Calu3 (cell line): ENCODE data around the gene ACTR1B. TPM values are rescaled to one million over a fixed set of nuclear protein-coding genes. Genes with fewer than 3 reads are reported as not detected.

Source experiments
- BruUV-seq: library from RNA; stranded (reverse); fragments of 400-500 nt; replicated peaks from 2 replicates; lab custom pipeline; 2021; lab: Mats Ljungman, UMichigan
- CTCF ChIA-PET: fragments of 300-600 bp; sonication (Branson Sonifier 250); formaldehyde crosslinking; loops from one replicate; lab custom pipeline; 2022; ENCODE audit warnings: antibody characterized with exemption; lab: Charles Lee
- DNase-seq: peaks from one replicate; pipeline ENCODE4 v3.0.0; 2022
- H3K27ac Mint-ChIP-seq: one replicate; pipeline ENCODE4 v1.8.0; 2022; ENCODE audit warnings: mixed read lengths; ENCODE audit not compliant: unreplicated experiment
- H3K27me3 Mint-ChIP-seq: one replicate; pipeline ENCODE4 v1.8.0; 2022; ENCODE audit warnings: mixed read lengths; ENCODE audit not compliant: unreplicated experiment
- H3K36me3 Mint-ChIP-seq: one replicate; pipeline ENCODE4 v1.8.0; 2022; ENCODE audit warnings: mild to moderate bottlenecking, moderate library complexity, mixed read lengths; ENCODE audit not compliant: insufficient read depth, unreplicated experiment
- H3K4me1 Mint-ChIP-seq: one replicate; pipeline ENCODE4 v1.8.0; 2022; ENCODE audit warnings: mild to moderate bottlenecking, low read depth, mixed read lengths; ENCODE audit not compliant: unreplicated experiment
- H3K4me3 Mint-ChIP-seq: one replicate; pipeline ENCODE4 v1.8.0; 2022; ENCODE audit warnings: mild to moderate bottlenecking, low read depth, moderate library complexity, mixed read lengths; ENCODE audit not compliant: unreplicated experiment
- H3K9me3 Mint-ChIP-seq: one replicate; pipeline ENCODE4 v1.8.0; 2022; ENCODE audit warnings: low read depth, mixed read lengths; ENCODE audit not compliant: unreplicated experiment
- CTCF ChIP-seq: fragments of 200-600 bp; IDR thresholded peaks from one replicate; pipeline ENCODE4 v1.8.0; 2022; ENCODE audit warnings: antibody characterized with exemption; ENCODE audit not compliant: unreplicated experiment
- intact Hi-C: fragments of 100-400 bp; cut with micrococcal nuclease; formaldehyde crosslinking; loops from one replicate; pipeline ENCODE4 v1.10.0; 2022; ENCODE audit not compliant: unreplicated experiment
- total RNA-seq: library from RNA; stranded (reverse); gene quantifications from 2 replicates; pipeline ENCODE4 v1.2.3, GENCODE V29; 2022

The ACTR1B gene
- total RNA-seq, 1 experiment from 2014 or later = 48.7 TPM

GRCh38 chr2:97697252-97698235 is 33.7 kb upstream of the ACTR1B start:
- Mint-ChIP-seq H3K4me3 (no peak overlapping the region), H3K36me3 (no peaks in the 10 kb centered on the region), H3K27me3 (peaks cover 38% of the 10 kb centered on the region), H3K9me3 (peaks cover 3% of the 10 kb centered on the region), H3K4me1 (peaks cover 8% of the 10 kb centered on the region), H3K27ac (no peak overlapping the region)
- CTCF ChIA-PET = interaction anchor here (0.7 to 4.6 kb wide), 6 partner anchors 10 to 572 kb away, joined by 3 to 35 read pairs (median 4); partner anchors contain the start of genes ACTR1B and ANKRD36B
- no TSS peak for BruUV-seq
- intact Hi-C loops = loop anchor here (1.0 to 2.0 kb wide), 2 partner anchors 33 to 107 kb away; partner anchors contain the start of gene ACTR1B
- peak; percentile 90 for DNase-seq
- TF ChIP-seq CTCF = peak; percentile 87

- TF ChIP-seq CTCF = no peak
- no peak overlapping the region for H3K4me3 Mint-ChIP-seq
- H3K27ac Mint-ChIP-seq = no peak overlapping the region
- CTCF ChIA-PET = interaction anchor here (3.4 to 4.6 kb wide), 2 partner anchors 32 to 105 kb away, joined by 21 to 35 read pairs; partner anchors contain the start of genes ACTR1B and ANKRD36B
- peaks cover 8% of the 10 kb centered on the region for H3K4me1 Mint-ChIP-seq
- H3K27me3 Mint-ChIP-seq = peaks cover 37% of the 10 kb centered on the region
- intact Hi-C loops = loop anchor here (2.0 kb wide), 1 partner anchor 31 kb away; the partner anchor contains the start of gene ACTR1B
- no TSS peak for BruUV-seq
- no peak for DNase-seq
- no peaks in the 10 kb centered on the region for H3K36me3 Mint-ChIP-seq
- H3K9me3 Mint-ChIP-seq = peaks cover 3% of the 10 kb centered on the region
Measured at GRCh38 chr2:97695744-97696143, 31.9 kb upstream of the ACTR1B start.

GRCh38 chr2:97693476-97693875 is 29.6 kb upstream of the ACTR1B start:
- Mint-ChIP-seq H3K27ac (no peak overlapping the region), H3K36me3 (no peaks in the 10 kb centered on the region), H3K4me1 (peaks cover 8% of the 10 kb centered on the region), H3K4me3 (no peak overlapping the region), H3K9me3 (peaks cover 3% of the 10 kb centered on the region), H3K27me3 (peaks cover 28% of the 10 kb centered on the region)
- no peak for TF ChIP-seq CTCF
- intact Hi-C loops = no loop called here
- no TSS peak for BruUV-seq
- CTCF ChIA-PET = no interaction called here
- DNase-seq = no peak

GRCh38 chr2:97691166-97691565 is 27.3 kb upstream of the ACTR1B start:
- intact Hi-C loops = no loop called here
- peaks cover 8% of the 10 kb centered on the region for H3K4me1 Mint-ChIP-seq
- no peak for DNase-seq
- H3K27me3 Mint-ChIP-seq = peaks cover 20% of the 10 kb centered on the region
- no peaks in the 10 kb centered on the region for H3K36me3 Mint-ChIP-seq
- no peak for TF ChIP-seq CTCF
- no peak overlapping the region for H3K27ac Mint-ChIP-seq
- H3K9me3 Mint-ChIP-seq = peaks cover 3% of the 10 kb centered on the region
- no TSS peak for BruUV-seq
- H3K4me3 Mint-ChIP-seq = no peak overlapping the region
- CTCF ChIA-PET = interaction anchor here (1.1 kb wide), 1 partner anchor 101 kb away, joined by 3 read pairs; no protein-coding TSS in a partner anchor
